Peyer's patch (tissue), 4 donors: ENCODE data around the gene CD47.

Experiments used
- POLR2A ChIP-seq, 2 donors: fragments of 450-650 bp; IDR thresholded peaks; one replicate each; pipeline ENCODE4 v1.5.1; 2017; ENCODE audit warnings: antibody characterized with exemption in 2 of 2, mild to moderate bottlenecking in 2 of 2, moderate library complexity in 2 of 2
- TF ChIP-seq, protein P1 (sequence below), 6 experiments: fragments of 450-650 bp in 4 of 6; fragments of 200-600 bp in 2 of 6; sonication (generic) in 1 of 6; IDR thresholded peaks; one replicate each; pipeline ENCODE4 v1.5.1; 2017 to 2019; ENCODE audit warnings: antibody characterized with exemption in 6 of 6, mild to moderate bottlenecking in 3 of 6, moderate library complexity in 1 of 6

GRCh38 chr3:108011616-108012015, 79.2 kb downstream of the CD47 start:
- no peak for TF ChIP-seq POLR2A (IDR thresholded peaks at IDR 0.05)
- TF ChIP-seq, protein P1, sequence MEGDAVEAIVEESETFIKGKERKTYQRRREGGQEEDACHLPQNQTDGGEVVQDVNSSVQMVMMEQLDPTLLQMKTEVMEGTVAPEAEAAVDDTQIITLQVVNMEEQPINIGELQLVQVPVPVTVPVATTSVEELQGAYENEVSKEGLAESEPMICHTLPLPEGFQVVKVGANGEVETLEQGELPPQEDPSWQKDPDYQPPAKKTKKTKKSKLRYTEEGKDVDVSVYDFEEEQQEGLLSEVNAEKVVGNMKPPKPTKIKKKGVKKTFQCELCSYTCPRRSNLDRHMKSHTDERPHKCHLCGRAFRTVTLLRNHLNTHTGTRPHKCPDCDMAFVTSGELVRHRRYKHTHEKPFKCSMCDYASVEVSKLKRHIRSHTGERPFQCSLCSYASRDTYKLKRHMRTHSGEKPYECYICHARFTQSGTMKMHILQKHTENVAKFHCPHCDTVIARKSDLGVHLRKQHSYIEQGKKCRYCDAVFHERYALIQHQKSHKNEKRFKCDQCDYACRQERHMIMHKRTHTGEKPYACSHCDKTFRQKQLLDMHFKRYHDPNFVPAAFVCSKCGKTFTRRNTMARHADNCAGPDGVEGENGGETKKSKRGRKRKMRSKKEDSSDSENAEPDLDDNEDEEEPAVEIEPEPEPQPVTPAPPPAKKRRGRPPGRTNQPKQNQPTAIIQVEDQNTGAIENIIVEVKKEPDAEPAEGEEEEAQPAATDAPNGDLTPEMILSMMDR (IDR thresholded peaks at IDR 0.05) = no peak
